ENCODE results near the gene PTRH1.

Gene PTRH1

DNA sequence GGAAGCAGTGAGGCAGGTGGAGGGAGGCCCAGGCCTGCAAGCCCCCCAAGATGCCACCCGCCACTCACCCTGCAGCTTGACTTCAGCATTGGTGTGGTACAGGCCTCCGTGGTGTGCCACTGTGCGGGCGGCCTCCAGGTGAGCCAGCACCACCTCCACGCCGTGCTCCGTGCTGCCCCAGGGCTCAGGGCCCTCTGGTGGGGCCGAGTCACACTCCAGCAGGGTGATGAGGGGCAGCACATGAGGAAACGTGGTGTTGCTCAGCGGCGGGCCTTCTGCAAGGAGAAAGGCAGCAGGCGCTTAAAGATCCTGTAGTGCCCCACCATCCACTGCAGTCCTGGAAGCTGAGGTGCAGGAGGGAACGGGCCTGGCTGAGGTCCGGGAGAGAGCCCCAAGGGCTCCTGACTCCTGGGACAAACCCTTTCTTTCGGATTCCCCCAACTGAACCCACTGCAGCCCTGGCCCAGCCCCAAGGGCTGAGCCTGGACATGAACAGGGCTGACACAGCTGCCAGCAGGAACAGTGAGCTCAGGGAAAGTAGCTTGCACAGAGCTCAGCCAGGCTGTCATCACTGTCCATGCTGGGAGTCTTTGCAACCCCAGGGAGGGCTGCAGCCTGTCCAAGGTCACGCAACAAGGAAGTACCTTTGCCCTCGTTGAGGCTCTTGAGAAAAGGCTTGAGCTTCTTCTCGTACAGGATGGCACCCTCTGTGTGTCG lies 24.3 kb upstream of the PTRH1 start:
- DNase-seq: no peak

DNA sequence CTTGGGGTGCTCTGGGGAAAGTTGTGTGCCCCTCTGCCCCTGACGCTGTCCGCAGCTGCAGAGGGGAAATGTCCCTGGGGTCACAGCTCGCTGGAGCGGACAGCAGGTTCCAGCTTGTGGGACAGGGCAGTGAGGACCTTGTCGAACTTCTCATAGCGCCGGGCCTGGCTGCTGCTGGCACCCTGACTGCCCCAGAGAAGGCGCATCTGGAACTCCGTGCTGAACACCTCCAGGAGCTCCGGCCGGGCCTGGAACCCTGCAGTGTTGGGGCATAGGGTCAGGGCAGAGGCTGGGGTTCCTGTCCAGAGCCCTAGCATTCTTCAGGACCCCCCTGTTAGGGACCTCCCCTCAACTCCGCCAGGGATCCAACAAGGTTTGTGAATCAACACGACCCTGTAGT lies 23.2 kb upstream of the PTRH1 start:
- DNase-seq: no peak

DNA sequence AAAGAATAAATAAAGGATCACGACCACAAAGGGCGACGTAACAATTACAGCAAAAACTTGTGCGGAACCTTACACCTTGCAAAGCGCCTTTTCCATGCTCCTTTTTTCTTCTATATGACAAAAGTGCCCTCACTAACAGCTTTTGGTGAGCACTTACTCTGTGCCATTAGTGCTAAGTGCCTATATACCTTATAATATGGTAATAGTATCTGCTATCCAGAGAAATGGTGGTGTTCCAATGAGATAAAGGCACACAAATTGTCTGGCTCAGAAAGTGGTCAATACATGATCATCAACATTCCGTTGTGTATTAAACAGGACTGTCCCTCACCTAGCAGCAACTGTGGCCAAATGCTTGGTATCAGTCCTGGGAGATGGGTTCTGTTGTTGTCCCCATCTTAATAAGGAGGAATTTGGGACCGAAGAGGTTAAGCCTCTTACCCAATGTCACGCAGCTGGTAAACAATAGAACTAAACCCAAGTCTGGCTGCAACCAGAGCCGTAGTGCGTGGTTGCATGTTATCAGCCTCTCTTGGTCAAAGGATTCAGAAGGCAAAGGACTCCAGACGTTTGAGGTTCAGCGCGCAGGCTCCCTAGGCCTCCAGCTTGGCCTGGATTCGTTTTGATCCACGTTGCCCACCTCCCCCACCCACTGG lies 20.2 kb upstream of the PTRH1 start:
- DNase-seq: no peak

DNA sequence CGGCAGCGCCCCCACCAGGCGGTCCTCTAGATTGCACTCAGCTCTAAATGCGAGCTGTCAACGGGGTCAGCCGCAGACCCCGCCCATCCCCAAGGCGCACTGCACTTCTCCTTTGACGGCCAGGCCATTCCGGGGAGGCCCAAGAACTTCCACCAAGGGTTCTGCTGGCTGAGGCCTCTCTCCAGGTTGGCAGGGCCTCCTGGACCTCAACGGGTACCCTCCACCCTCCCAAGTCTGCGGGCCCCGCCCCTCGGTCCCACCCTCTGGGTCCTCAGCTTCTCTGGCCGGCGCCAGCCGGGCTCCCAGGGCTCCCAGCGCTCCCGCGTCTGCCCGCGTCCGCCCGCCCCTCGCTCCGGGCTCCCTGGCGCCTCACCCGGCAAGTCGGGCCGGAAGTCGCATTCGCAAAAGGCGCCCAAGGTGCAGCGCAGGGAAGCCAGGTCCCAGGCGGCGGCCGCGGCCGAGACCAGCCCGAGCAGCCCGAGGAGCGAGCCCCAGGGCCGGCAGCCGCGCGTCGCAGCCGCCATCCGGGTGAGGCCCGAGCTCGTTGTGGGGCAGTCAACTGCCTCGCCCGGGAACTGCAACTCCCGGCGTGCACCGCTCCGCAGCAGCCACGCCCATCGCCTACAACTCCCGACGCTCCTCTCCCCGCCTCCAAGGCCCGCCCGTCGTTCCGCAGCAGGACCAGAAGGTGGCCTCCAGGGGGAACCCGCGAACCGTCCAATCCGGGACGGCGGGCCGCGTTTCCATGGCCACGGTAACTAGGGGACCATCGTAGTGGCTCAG lies 19.5 kb upstream of the PTRH1 start, which contains the start of gene TOR2A:
TSS of gene TOR2A (minus strand) at position 548 of the 783 bp plus-strand sequence. CDS start at position 524, 24 bp downstream.
- peak; percentile 96 for DNase-seq

DNA sequence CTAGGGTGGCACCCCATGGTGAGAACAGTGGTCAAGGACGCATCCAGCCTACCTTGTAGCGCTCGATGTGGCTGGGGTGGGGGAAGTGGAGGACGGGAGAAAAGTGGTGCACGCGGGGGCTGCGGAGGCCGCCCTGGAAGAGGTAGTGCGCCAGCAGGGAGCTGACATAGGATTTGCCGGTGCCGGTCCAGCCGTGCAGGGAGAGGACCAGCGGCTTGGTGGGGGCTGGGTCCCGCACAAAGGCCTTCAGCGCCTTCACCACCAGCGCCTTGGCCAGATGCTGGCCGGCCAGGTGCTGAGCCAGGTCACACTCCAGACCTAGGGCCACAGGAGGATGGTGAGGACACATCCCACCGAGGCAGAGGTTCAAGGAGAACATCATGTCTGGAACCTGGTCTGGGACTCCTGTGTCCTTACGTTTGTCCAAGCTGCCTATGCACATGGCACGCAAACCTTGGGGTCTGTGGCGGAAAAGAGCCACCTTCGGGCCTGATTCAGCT lies 18.8 kb upstream of the PTRH1 start:
- DNase-seq: no peak

DNA sequence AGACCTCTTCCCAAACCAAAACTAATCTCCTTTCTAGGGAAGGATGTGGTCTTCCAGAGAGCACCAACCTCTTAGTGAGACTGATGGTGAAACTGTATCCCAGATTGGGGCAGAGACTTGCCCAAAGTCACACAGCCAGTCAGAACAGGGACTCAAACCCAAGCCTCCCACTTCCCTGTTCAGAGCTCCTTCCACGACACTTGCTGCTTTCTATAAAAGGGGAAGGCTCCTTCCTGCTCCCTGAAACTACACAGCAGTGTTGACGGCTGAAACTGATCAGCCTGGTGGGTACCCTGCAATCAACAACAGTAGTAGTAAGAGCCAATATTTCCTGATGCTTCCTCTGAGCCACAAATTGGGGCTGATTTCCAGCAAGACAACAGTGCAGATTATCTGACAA lies 18.2 kb upstream of the PTRH1 start:
- DNase-seq: no peak

DNA sequence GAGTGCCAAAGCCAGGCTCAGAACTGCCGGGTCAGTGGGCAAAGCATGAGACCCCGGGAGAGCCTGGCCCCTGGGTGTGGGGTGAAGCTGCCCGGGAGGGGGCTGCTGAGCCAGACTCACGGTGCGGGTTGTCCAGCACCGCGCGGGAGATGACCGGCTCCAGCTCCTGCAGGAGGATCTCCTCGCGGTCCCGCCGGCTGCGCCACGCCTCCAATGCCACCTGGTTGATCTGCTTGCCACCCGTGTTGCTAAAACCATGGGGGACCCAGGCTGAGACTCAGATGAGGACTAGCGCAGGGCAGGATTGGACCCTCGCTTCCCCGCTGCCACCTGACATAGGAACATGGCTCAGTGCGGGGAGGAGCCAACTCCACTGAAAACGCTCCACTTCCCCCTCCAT lies 17.0 kb upstream of the PTRH1 start:
- no peak for DNase-seq

DNA sequence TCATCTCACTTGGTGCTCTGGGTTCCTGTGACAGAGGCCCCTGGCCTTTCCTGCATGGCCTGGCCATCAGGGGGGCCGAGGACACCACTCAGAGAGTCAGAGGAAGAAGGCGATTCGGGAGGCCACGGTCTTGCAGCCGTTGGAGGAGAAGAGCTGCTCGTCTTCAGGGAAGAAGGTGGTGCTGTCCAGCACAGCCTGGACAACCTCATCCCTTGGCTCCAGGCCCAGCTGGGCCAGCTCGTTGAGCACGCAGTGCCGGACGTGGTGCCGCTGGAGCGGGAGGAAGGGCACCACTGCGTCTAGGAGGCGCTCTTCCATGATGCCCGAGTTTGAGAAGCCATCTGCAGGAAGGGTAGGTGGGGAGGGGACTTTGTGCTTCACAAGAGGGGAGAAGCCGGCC lies 16.5 kb upstream of the PTRH1 start:
- DNase-seq: no peak

DNA sequence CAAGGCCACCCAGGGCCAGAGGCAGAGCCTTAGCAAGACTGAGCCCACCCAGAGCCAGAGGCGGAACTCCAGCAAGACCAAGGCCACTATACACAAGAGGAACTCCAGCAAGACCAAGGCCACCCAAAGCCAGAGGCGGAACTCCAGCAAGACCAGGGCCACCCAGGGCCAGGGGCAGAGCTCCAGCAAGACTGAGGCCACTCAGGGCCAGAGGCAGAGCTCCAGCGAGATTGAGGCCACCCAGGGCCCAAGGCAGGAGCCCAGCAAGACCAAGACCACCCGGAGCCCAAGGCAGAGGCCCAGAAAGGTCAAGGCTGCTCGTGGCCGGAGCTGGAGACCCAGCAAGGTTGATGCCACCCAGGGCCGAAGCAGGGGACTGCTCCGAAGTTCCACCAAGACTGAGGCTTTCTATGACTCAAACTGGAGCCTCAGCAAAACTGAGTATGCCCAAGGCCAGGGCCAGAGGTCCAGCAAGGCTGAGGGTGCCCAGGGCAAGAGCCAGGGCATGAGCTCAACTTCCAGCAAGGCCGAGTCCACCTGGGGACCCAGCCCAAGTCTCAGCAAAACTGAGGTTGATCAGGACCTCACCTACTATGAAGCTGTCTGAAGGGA lies 15.4 kb upstream of the PTRH1 start:
- DNase-seq: no peak

DNA sequence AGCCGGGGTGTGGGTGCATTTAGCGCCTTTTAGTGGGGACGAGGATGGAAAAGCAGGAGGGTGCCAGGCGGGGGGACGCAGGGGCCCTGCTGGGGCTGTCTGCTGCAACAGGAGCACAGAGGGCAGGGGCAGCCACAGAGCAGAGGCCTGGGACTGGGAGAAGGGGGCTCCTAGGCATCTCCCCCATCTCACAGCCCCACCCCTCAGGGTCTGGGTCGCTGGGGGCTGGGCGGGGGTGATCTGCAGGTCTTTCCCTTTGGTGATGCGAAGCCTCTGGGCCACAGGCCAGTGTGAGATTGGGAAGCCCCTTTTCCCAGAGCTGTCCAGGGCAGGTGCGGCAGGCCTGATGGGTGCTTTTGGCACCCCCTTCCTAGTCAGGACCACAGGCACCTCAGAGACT lies 14.8 kb upstream of the PTRH1 start:
- DNase-seq: no peak

DNA sequence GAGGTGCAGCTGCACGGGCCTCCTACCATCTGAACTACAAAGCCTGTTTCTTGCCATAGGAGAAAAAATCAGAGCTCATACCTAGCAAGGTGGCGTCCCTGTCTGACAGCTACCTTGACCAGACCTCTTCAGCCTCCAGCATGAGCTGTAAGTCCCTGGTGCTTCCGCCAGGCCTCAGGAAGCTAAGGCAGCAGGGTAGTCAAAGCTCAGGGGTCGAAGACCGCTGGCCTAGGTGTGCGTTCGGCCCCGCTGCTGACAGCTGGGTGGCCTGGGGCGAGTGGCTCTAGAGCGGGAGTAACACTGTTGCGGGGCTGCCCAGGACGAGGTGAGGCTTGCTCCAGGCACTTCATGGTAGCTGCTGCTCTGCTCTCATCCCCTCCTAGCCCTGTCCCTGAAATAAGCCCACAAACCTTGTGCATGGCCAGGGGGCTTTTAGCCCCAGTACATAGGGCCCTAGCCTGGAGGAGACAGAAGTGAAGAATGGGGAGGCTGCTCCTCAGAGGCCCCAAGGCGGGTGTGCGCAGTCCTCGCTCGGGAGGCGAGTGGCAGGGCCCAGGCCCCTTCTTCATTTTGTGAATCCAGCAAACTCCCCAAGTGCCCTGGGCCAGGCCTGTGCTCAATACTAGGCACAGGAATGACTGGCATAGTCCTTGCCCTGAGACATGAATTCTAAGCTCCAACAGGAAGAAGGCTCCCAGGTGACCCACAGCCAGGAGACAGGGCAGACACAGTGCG lies 14.2 kb upstream of the PTRH1 start:
- DNase-seq: no peak

DNA sequence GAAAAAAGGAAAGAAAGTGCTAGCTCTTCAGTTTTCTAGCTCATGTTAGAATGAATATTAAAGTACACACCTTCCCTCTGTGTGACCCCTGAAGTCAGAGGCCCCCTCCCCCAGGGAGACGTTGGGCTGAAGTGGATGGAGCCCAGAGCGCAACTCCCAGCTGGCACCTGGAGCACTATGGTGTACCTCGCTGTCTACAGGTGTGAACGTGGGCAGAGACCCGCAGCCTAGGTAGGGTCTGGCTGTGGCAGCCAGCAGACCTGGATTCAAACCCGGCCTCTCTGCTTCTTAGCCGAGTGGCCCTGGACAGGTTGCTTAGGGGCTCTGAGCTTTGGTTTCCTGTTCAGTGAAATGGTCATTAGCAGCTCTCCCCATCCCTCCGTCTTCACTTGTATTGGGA lies 13.3 kb upstream of the PTRH1 start:
- no peak for DNase-seq

DNA sequence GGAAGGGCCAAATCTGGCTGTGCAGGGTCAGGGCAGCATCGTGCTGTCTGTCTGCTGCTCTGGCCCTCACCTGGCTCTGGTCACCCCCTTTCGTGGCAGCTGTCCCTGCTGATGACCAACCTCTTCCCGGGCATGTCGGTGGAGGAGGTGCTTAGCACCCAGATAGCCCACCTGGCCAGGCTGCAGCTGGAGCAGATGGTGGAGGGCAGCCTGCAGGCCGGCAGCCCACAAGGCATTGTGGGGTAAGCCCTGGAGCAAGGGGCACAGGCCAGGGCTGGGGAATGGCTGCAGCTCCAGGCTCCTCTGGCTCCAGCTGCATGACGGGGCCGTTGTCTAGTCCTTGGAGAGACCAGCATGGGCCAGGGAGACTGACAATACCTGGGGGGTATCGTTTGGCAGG lies 11.4 kb upstream of the PTRH1 start:
- DNase-seq: no peak

DNA sequence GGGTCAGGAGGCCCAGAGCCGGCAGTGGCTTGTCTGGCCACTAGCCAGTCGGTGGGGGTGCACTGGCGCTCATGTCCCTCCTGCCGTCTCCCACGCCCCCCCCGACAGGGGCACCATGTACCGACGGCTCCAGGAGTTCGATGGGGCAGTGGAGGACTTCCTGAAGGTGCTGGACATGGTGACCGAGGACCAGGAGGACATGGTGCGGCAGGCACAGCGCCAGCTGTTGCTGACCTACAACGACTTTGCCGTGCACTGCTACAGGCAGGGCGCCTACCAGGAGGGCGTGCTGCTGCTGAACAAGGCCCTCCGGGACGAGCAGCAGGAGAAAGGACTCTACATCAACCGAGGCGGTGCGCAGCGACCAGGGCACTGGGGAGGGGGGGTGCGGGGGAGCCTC lies 8.5 kb upstream of the PTRH1 start:
- DNase-seq: peak; percentile 33

DNA sequence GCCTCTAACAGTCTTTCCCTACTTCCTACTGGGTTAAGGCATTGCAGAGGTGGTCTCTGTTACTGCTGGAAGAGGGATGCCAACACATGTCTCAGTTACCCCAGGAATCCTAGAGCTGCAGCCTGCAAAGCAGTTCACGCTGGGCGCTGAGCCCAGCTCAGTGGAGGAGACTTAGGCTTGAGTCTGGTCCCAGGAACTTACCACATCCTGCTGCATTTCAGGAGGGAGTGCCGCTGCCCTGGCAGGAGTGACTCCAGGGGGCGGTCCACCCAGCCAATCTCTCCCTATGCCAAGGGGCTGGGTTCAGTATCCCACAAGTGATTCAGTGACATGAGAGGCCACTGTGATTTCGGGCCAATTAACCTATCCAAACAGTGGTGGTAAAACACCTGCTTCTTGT lies 8.0 kb upstream of the PTRH1 start:
- DNase-seq: peak; percentile 33

DNA sequence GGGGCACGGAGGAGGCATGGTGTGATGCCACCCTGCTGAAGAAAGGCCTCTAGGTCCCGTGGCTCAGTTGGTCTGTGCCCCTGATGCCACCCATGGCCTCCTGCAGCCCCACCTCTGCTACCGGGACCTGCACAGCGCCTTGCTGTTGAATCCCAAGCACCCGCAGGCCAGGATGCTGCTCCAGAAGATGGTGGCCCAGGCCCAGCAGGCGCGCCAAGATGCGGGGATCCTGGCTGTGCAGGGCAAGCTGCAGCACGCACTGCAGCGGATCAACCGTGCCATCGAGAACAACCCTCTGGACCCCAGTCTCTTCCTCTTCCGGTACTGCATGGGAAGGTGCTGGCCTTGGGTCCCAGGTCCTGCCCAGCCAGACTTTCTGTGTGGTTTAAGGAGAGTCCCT lies 7.5 kb upstream of the PTRH1 start:
- DNase-seq: no peak

DNA sequence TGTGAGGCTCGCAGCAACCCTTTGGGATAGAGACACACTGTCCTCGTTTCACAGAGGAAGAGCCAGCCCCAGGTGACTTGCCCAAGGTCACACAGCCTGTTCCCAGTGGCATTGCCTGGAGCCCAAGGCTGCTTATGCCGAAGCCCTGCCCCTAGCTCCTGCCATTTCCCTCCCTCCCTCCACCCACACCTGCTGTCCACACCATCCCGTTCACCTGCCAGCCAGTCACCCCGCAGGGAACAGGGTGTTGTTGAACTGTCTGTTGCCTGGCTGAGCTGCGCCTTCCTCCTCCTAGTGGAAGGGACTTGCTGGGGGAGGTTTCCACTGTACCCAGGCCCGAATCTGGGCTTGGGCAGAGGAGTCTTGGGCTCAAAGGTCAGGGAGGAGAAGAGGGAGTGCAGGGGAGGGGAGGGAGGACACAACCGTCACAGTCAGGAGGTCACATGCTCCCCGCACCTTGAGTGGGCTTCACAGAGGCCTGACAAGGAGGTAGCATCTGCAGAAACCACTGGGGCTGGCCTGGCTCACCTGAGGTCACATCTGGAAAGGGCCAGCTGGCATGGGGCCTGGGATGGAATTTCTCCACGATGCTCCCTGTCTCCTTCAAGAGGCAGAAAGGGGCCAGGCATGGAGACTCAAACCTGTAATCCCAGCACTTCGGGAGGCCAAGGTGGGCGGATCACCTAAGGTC lies 6.7 kb upstream of the PTRH1 start:
- no peak for DNase-seq

DNA sequence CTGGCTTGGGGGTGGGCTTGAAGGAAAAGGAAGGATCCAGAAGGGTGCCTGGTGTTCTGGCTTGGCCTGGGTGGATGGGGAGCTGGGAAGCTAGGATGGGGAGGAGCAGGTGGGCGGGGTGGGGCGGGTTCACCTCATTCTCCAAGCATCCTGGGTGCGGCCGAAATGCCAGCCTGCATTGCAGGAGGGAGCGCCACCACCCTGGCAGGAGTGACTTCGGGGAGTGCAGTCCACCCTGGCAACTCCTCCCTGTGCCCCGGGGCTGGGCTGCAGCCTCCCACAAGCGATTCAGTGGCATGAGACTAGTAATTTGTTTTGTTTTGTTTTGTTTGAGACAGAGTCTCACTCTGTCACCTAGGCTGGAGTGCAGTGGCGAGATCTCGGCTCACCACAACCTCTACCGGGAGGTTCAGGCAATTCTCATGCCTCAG lies 5.9 kb upstream of the PTRH1 start:
- no peak for DNase-seq

DNA sequence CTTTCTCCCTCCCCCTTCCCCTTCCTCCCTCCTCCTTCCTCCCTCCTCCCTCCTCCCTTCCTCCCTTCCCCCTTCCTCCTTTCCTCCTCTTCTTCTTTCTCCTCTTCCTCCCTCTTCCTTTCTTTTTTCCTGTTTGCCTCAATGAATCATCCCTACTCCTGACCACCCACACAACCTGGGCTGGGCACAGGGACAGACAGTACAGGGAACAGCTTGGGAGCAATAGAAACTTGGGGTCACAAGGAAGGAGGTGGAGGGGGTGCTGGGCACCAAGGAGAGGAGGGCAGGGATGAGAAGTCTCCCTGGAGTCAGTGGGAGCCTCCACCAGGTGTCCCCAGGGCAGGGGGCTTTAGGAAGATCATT lies 5.4 kb upstream of the PTRH1 start:
- no peak for DNase-seq

DNA sequence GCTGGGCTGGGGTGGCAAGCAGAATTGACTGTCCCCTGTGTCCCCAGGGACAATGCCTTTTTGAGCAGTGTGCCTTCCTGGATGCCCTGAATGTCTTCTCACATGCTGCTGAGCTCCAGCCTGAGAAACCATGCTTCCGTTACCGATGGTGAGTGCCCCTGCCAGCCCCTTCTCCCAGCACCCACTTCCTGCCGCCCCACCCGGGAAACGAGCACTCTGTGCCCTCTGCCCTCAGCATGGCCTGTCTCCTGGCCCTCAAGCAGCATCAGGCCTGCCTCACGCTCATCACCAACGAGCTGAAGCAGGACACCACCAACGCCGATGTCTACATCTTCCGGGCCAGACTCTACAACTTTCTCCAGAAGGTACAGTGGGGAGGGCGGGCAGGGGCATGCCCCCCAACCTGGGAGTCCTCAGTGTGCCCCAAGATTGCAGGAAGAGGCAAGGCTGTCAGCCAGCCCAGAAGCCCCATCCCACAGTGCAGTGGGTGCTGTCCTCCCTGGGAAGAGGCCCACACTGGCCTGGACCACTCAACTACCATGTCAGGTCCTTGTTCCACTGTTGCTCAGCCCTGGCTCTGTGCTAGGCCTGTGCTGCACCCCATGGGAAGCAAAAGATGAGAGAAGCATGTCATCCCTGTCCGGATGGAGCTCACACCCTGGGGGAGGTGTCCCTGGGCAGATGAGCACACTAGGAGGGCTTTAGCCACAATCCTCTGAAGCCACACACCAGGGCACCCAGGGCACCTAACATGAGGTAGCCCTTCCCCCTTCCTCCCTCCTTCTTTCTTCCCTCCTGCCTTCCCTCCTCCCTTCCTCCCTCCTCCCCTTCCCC lies 4.8 kb upstream of the PTRH1 start:
- no peak for DNase-seq

DNA sequence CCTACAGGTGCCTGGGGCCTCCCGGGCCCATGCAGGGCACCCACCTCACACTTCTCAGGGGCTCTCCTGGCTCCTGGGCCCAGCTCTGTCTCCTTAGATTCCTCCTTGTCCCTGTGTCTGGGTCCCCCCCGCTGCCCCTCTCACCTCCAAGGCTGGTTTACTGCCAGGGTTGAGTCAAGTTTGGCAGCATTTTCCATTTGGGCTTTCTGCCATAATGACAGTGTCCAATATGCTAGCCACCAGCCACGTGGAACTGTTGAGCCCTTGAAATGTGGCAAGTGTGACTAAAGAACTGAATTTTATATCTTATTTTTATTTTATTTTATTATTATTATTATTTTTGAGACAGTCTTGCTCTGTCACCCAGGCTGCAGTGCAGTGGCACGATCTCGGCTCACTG lies 2.3 kb upstream of the PTRH1 start:
- no peak for DNase-seq

Measured in DMS79 (cell line).